HEK293 (cell line): ENCODE data around the gene TRMT112.

Experiments used
- CTCF ChIA-PET: fragments of 350-600 bp; formaldehyde crosslinking; extraction: SDS; loops from one replicate; lab custom pipeline; 2021; ENCODE audit warnings: antibody characterized with exemption; lab: Yijun Ruan, JAX
- POLR2A ChIA-PET: fragments of 300-600 bp; formaldehyde crosslinking; extraction: SDS; loops from one replicate; lab custom pipeline; 2020; ENCODE audit warnings: antibody characterized with exemption, inconsistent platforms; lab: Yijun Ruan, JAX
- H3K27ac ChIP-seq: fragments of 200-500 bp; sonication (Bioruptor generic); 2 replicates; pipeline ENCODE4 v1.5.1; 2014; ENCODE audit warnings: low read depth, low read length, control low read depth, inconsistent platforms; ENCODE audit errors: extremely low read depth
- H3K36me3 ChIP-seq, 2 experiments: fragments of 200-500 bp in 1 of 2; sonication (Bioruptor generic) in 1 of 2; 1 replicate in 1 of 2; 2 replicates in 1 of 2; pipeline ENCODE4 v1.5.1; 2014 to 2017; ENCODE audit warnings: inconsistent platforms in 2 of 2, low read length in 2 of 2; ENCODE audit not compliant: control insufficient read depth in 2 of 2, insufficient read depth in 1 of 2
- H3K4me1 ChIP-seq: fragments of 200-500 bp; sonication (Bioruptor generic); 2 replicates; pipeline ENCODE4 v1.5.1; 2014; ENCODE audit warnings: mild to moderate bottlenecking, low read length, inconsistent platforms; ENCODE audit not compliant: control insufficient read depth, insufficient read depth
- H3K4me3 ChIP-seq: 2 replicates; pipeline ENCODE4 v1.5.1; 2011; ENCODE audit warnings: low read depth, mild to moderate bottlenecking, control low read depth, low read length, moderate library complexity
- H3K9me3 ChIP-seq: fragments of 200-500 bp; sonication (Bioruptor generic); 2 replicates; pipeline ENCODE4 v1.5.1; 2014; ENCODE audit warnings: low read depth, low read length, inconsistent platforms; ENCODE audit not compliant: control insufficient read depth, insufficient read depth
- CTCF ChIP-seq: fragments of 450-650 bp; formaldehyde crosslinking; IDR thresholded peaks from 2 replicates; pipeline ENCODE4 v1.5.1; 2016; ENCODE audit warnings: missing biosample characterization, missing genetic modification characterization
- FEZF1 ChIP-seq: fragments of 450-650 bp; formaldehyde crosslinking; IDR thresholded peaks from 2 replicates; pipeline ENCODE4 v1.5.1; 2016; ENCODE audit warnings: missing biosample characterization, missing genetic modification characterization
- GLIS1 ChIP-seq: fragments of 450-650 bp; formaldehyde crosslinking; IDR thresholded peaks from 2 replicates; pipeline ENCODE4 v1.5.1; 2016; ENCODE audit warnings: missing biosample characterization, missing genetic modification characterization
- INSM2 ChIP-seq: fragments of 450-650 bp; formaldehyde crosslinking; IDR thresholded peaks from 2 replicates; pipeline ENCODE4 v1.5.1; 2016; ENCODE audit warnings: missing biosample characterization, missing genetic modification characterization
- OVOL3 ChIP-seq: fragments of 450-650 bp; formaldehyde crosslinking; IDR thresholded peaks from 2 replicates; pipeline ENCODE4 v1.5.1; 2016; ENCODE audit warnings: missing biosample characterization, missing genetic modification characterization
- PATZ1 ChIP-seq: fragments of 450-650 bp; formaldehyde crosslinking; IDR thresholded peaks from 2 replicates; pipeline ENCODE4 v1.5.1; 2016; ENCODE audit warnings: missing biosample characterization, missing genetic modification characterization
- SCRT2 ChIP-seq: fragments of 450-650 bp; formaldehyde crosslinking; IDR thresholded peaks from 2 replicates; pipeline ENCODE4 v1.5.1; 2016; ENCODE audit warnings: missing biosample characterization, missing genetic modification characterization
- TSHZ1 ChIP-seq: fragments of 450-650 bp; formaldehyde crosslinking; IDR thresholded peaks from 2 replicates; pipeline ENCODE4 v1.5.1; 2016; ENCODE audit warnings: missing biosample characterization, missing genetic modification characterization, borderline replicate concordance
- ZBTB21 ChIP-seq: fragments of 450-650 bp; formaldehyde crosslinking; IDR thresholded peaks from 2 replicates; pipeline ENCODE4 v1.5.1; 2017; ENCODE audit warnings: missing biosample characterization, missing genetic modification characterization
- ZBTB26 ChIP-seq: fragments of 450-650 bp; formaldehyde crosslinking; optimal IDR thresholded peaks from 2 replicates; pipeline ENCODE3; 2016; ENCODE audit warnings: missing biosample characterization, mild to moderate bottlenecking, missing genetic modification characterization
- ZBTB8A ChIP-seq: fragments of 450-650 bp; formaldehyde crosslinking; IDR thresholded peaks from 2 replicates; pipeline ENCODE4 v1.5.1; 2016; ENCODE audit warnings: missing biosample characterization, missing genetic modification characterization
- ZFP3 ChIP-seq: fragments of 450-650 bp; formaldehyde crosslinking; IDR thresholded peaks from 2 replicates; pipeline ENCODE4 v1.5.1; 2016; ENCODE audit warnings: low read depth, missing biosample characterization, missing genetic modification characterization
- ZFP69B ChIP-seq: fragments of 450-650 bp; formaldehyde crosslinking; IDR thresholded peaks from 2 replicates; pipeline ENCODE4 v1.5.1; 2016; ENCODE audit warnings: missing biosample characterization, missing genetic modification characterization
- ZIC2 ChIP-seq: fragments of 450-650 bp; formaldehyde crosslinking; IDR thresholded peaks from 2 replicates; pipeline ENCODE4 v1.5.1; 2016; ENCODE audit warnings: missing biosample characterization, missing genetic modification characterization
- ZNF155 ChIP-seq: fragments of 450-650 bp; formaldehyde crosslinking; IDR thresholded peaks from 2 replicates; pipeline ENCODE4 v1.5.1; 2016; ENCODE audit warnings: missing biosample characterization, missing genetic modification characterization
- ZNF26 ChIP-seq: fragments of 450-650 bp; formaldehyde crosslinking; IDR thresholded peaks from 2 replicates; pipeline ENCODE4 v1.5.1; 2016; ENCODE audit warnings: missing biosample characterization, missing genetic modification characterization
- ZNF311 ChIP-seq: fragments of 450-650 bp; formaldehyde crosslinking; IDR thresholded peaks from 2 replicates; pipeline ENCODE4 v1.5.1; 2017; ENCODE audit warnings: missing biosample characterization, missing genetic modification characterization, borderline replicate concordance
- ZNF423 ChIP-seq: fragments of 450-650 bp; formaldehyde crosslinking; IDR thresholded peaks from 2 replicates; pipeline ENCODE4 v1.5.1; 2016; ENCODE audit warnings: missing biosample characterization, missing genetic modification characterization
- ZNF473 ChIP-seq: fragments of 450-650 bp; formaldehyde crosslinking; IDR thresholded peaks from 2 replicates; pipeline ENCODE4 v1.5.1; 2017; ENCODE audit warnings: missing biosample characterization, missing genetic modification characterization
- ZNF544 ChIP-seq: fragments of 450-650 bp; formaldehyde crosslinking; IDR thresholded peaks from 2 replicates; pipeline ENCODE4 v1.5.0; 2017; ENCODE audit warnings: missing biosample characterization, missing genetic modification characterization
- ZNF596 ChIP-seq: fragments of 450-650 bp; IDR thresholded peaks from 2 replicates; pipeline ENCODE4 v1.5.0; 2018; ENCODE audit warnings: missing biosample characterization, mild to moderate bottlenecking, missing genetic modification characterization, moderate library complexity
- ZNF629 ChIP-seq: fragments of 450-650 bp; formaldehyde crosslinking; IDR thresholded peaks from 2 replicates; pipeline ENCODE4 v1.5.1; 2017; ENCODE audit warnings: missing biosample characterization, missing genetic modification characterization
- ZNF654 ChIP-seq: fragments of 450-650 bp; formaldehyde crosslinking; IDR thresholded peaks from 2 replicates; pipeline ENCODE4 v1.5.1; 2016; ENCODE audit warnings: low read depth, missing biosample characterization, missing genetic modification characterization
- ZNF843 ChIP-seq: fragments of 450-650 bp; formaldehyde crosslinking; IDR thresholded peaks from 2 replicates; pipeline ENCODE4 v1.5.1; 2016; ENCODE audit warnings: missing biosample characterization, missing genetic modification characterization
- ZXDB ChIP-seq: fragments of 450-650 bp; formaldehyde crosslinking; IDR thresholded peaks from 2 replicates; pipeline ENCODE4 v1.5.1; 2016; ENCODE audit warnings: missing biosample characterization, missing genetic modification characterization

Gene TRMT112

GRCh38 chr11:64356498-64357411 is 39.4 kb upstream of the TRMT112 start:
- no peaks in the 10 kb centered on the region; the same call in 1 of the 2 replicates for H3K4me1 ChIP-seq
- no peaks in the 10 kb centered on the region for H3K9me3 ChIP-seq
- CTCF ChIA-PET: interaction anchor here (0.5 to 7.8 kb wide), 36 partner anchors 9 to 373 kb away, joined by 3 to 86 read pairs (median 4); partner anchors contain the start of genes CATSPERZ, CCDC88B, ESRRA and PRDX5
- peaks cover 0 to 15% of the 10 kb centered on the region in 2 experiments; a peak in 1 of 3 replicates for H3K36me3 ChIP-seq
- no peak overlapping the region for H3K4me3 ChIP-seq
- no peak overlapping the region for H3K27ac ChIP-seq
- POLR2A ChIA-PET: interaction anchor here (0.6 to 1.6 kb wide), 12 partner anchors 11 to 311 kb away, joined by 3 to 8 read pairs (median 4); partner anchors contain the start of genes ESRRA, FKBP2, NUDT22 and PRDX5
- no peak for TF ChIP-seq ZXDB (tag by site-specific recombination)
- TF ChIP-seq ZNF473 (tag by site-specific recombination): no peak
- TF ChIP-seq ZNF654: peak; percentile 48
- TF ChIP-seq ZNF155: no peak
- TF ChIP-seq ZNF26 (tag by site-specific recombination): no peak
- TF ChIP-seq OVOL3 (tag by site-specific recombination): no peak
- TF ChIP-seq ZBTB26 (tag by site-specific recombination): peak; percentile 8
- TF ChIP-seq ZNF843: no peak
- TF ChIP-seq ZNF311: no peak
- 0 out of 2 replicates have a peak, but pooled peaks have one; percentile 30 for TF ChIP-seq ZBTB21
- TF ChIP-seq FEZF1 (tag by site-specific recombination): no peak
- no peak for TF ChIP-seq ZNF544 (tag by site-specific recombination)
- TF ChIP-seq ZNF629 (tag by site-specific recombination): peak; percentile 76
- TF ChIP-seq ZNF423: no peak
- TF ChIP-seq GLIS1 (tag by site-specific recombination): 0 out of 2 replicates have a peak, but pooled peaks have one; percentile 9
- no peak for TF ChIP-seq ZIC2
- TF ChIP-seq ZFP69B (tag by site-specific recombination): no peak
- 0 out of 2 replicates have a peak, but pooled peaks have one; percentile 53 for TF ChIP-seq PATZ1
- no peak for TF ChIP-seq SCRT2 (tag by site-specific recombination)
- no peak for TF ChIP-seq INSM2 (tag by site-specific recombination)
- TF ChIP-seq CTCF (tag by site-specific recombination): 0 out of 2 replicates have a peak, but pooled peaks have one; percentile 11
- TF ChIP-seq ZNF596: no peak
- no peak for TF ChIP-seq ZFP3 (tag by site-specific recombination)
- TF ChIP-seq ZBTB8A: 0 out of 2 replicates have a peak, but pooled peaks have one; percentile 15
- TF ChIP-seq TSHZ1 (tag by site-specific recombination): no peak
